AG09309 (cell line): ENCODE results near the gene BAIAP2.

Experiments used
- DNase-seq: peaks from one replicate; pipeline ENCODE4 v3.0.0-alpha.2; 2010; ENCODE audit warnings: low read depth
- H3K4me3 ChIP-seq: 2 replicates; pipeline ENCODE4 v1.5.1; 2011; ENCODE audit warnings: mild to moderate bottlenecking, low read depth, low read length, moderate library complexity; ENCODE audit not compliant: control insufficient read depth
- TF ChIP-seq, protein P1 (sequence below): IDR thresholded peaks from 2 replicates; pipeline ENCODE4 v1.5.1; 2011; ENCODE audit warnings: mild to moderate bottlenecking, low read depth, low read length, inconsistent platforms; ENCODE audit not compliant: insufficient read depth, control insufficient read depth; ENCODE audit errors: missing control alignments

The BAIAP2 gene

DNA sequence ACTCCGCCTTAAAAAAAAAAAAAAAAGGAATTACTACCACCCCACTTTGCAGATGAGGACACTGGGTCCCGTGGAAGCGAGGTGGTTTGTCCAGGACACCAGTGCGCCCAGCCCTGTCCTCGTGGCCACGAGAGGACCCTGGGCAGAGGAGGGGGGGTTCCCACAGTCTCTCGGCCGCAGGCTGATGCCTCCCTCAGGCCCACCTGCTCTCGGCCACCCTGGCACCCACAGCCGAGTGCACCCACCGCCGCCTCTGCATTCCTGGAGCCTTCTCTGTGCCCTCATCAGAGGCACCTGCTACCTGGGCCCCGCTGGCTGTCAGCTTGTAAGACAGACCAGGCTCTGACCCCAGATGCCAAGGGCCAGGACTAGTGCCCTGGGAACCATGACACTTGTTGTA lies 102.3 kb downstream of the BAIAP2 start:
- TF ChIP-seq, protein P1, sequence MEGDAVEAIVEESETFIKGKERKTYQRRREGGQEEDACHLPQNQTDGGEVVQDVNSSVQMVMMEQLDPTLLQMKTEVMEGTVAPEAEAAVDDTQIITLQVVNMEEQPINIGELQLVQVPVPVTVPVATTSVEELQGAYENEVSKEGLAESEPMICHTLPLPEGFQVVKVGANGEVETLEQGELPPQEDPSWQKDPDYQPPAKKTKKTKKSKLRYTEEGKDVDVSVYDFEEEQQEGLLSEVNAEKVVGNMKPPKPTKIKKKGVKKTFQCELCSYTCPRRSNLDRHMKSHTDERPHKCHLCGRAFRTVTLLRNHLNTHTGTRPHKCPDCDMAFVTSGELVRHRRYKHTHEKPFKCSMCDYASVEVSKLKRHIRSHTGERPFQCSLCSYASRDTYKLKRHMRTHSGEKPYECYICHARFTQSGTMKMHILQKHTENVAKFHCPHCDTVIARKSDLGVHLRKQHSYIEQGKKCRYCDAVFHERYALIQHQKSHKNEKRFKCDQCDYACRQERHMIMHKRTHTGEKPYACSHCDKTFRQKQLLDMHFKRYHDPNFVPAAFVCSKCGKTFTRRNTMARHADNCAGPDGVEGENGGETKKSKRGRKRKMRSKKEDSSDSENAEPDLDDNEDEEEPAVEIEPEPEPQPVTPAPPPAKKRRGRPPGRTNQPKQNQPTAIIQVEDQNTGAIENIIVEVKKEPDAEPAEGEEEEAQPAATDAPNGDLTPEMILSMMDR = no peak
- DNase-seq = no peak

GRCh38 chr17:81138083-81138482 lies 103.1 kb downstream of the BAIAP2 start:
- H3K4me3 ChIP-seq = no peak overlapping the region
- DNase-seq = no peak
- TF ChIP-seq, protein P1 = no peak

More for the DNA sequence above, 102.3 kb downstream of the BAIAP2 start:
- no peak overlapping the region for H3K4me3 ChIP-seq

DNA sequence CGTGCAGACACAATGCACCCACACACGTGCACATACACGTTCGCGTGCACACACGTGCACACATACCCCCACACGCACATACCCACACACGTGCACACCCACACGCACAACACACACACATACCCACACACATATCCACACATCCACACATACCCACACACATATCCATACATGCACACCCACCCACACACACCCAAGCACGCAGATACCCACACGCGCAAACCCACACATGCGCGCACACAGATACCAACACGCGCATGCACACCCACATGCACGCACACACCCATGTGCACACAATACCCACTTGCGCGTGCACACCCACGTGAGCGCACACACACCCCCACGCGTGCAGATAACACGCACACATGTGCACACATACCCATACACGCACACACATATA lies 103.5 kb downstream of the BAIAP2 start:
- no peak for DNase-seq
- TF ChIP-seq, protein P1 = no peak
- H3K4me3 ChIP-seq = no peak overlapping the region

GRCh38 chr17:81139428-81139827 lies 104.5 kb downstream of the BAIAP2 start:
- no peak overlapping the region for H3K4me3 ChIP-seq

GRCh38 chr17:81140018-81140417 lies 105.1 kb downstream of the BAIAP2 start:
- TF ChIP-seq, protein P1 = no peak
- no peak for DNase-seq
- H3K4me3 ChIP-seq = no peak overlapping the region

More at GRCh38 chr17:81139428-81139827, 104.5 kb downstream of the BAIAP2 start:
- TF ChIP-seq, protein P1 = no peak
- DNase-seq = no peak

DNA sequence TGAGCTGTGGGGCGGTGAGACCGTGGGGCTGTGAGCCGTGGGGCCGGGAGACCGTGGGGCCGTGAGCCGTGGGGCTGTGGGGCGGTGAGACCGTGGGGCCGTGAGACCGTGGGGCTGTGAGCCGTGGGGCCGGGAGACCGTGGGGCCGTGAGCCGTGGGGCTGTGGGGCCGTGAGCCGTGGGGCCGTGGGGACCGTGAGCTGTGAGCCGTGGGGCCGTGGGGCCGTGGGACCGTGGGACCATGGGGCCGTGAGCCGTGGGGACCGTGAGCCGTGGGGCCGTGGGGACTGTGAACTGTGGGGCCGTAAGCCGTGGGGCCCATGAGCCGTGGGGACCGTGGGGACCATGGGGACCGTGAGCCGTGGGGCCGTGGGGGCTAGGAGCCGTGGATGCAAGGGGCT lies 105.7 kb downstream of the BAIAP2 start:
- H3K4me3 ChIP-seq = no peak overlapping the region
- TF ChIP-seq, protein P1 = no peak
- no peak for DNase-seq
